ENCODE data around the gene C9orf50.

- no peak for TF ChIP-seq CTCF (IDR thresholded peaks at IDR 0.05; ENCODE audit: low read depth, low read length)
- TF ChIP-seq MYC (IDR thresholded peaks at IDR 0.05; ENCODE audit: low read depth, low read length), result no peak
- TF ChIP-seq, protein P1, sequence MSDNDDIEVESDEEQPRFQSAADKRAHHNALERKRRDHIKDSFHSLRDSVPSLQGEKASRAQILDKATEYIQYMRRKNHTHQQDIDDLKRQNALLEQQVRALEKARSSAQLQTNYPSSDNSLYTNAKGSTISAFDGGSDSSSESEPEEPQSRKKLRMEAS (IDR thresholded peaks at IDR 0.05; ENCODE audit: low read depth, low read length), result no peak
Observed at GRCh38 chr9:129655154-129655553, 34.3 kb upstream of the C9orf50 start.

Measured in NB4 (cell line).